Epithelial cell of esophagus (primary cell): ENCODE results near the gene DLGAP4.

Source experiments
- DNase-seq: peaks from one replicate; pipeline ENCODE4 v3.0.0; 2010; ENCODE audit warnings: low read depth
- H3K4me3 ChIP-seq: 2 replicates; pipeline ENCODE4 v1.5.1; 2011; ENCODE audit warnings: mild to moderate bottlenecking, low read length, control low read depth
- TF ChIP-seq, protein P1 (sequence below): IDR thresholded peaks from 2 replicates; pipeline ENCODE4 v1.5.1; 2011; ENCODE audit warnings: low read depth, mild to moderate bottlenecking, low read length, control low read depth, inconsistent platforms; ENCODE audit not compliant: insufficient read depth; ENCODE audit errors: missing control alignments

Gene DLGAP4

DNA sequence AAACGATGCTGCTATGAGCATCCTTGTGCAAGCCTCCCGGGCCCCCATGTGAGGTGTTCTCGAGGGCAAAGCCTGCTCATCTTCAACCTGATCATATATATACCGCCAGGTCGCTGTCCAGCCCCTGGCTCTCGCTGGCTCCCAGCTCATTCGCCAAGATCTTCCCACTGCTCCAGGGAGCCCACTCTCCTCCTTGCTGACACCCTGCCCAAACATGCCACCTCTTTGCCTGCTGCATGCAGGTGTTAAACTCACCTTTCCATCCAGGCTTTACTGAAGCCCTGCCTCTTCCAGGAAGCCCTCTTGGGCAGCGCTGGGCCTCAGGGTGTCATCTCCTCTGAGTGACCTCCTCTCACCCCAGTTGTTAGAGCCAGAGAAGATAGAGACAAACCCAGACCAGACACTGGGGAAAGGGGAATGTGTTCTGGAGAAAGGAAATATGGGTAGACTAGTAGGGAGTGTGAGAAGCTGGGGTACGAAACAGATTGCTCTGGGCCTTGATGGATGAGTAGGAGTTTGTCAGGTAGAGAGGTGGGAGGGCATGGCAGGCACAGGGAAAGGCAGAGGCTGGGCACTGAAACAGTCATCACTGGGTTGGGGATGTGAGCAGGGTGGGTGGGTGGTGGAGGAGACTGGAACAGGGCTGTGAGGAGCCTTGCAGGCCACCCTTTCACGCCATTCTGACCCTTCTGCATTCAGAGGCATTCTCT lies 1.2 kb upstream of the DLGAP4 start:
- no peak overlapping the region for H3K4me3 ChIP-seq
- DNase-seq: no peak
- TF ChIP-seq, protein P1, sequence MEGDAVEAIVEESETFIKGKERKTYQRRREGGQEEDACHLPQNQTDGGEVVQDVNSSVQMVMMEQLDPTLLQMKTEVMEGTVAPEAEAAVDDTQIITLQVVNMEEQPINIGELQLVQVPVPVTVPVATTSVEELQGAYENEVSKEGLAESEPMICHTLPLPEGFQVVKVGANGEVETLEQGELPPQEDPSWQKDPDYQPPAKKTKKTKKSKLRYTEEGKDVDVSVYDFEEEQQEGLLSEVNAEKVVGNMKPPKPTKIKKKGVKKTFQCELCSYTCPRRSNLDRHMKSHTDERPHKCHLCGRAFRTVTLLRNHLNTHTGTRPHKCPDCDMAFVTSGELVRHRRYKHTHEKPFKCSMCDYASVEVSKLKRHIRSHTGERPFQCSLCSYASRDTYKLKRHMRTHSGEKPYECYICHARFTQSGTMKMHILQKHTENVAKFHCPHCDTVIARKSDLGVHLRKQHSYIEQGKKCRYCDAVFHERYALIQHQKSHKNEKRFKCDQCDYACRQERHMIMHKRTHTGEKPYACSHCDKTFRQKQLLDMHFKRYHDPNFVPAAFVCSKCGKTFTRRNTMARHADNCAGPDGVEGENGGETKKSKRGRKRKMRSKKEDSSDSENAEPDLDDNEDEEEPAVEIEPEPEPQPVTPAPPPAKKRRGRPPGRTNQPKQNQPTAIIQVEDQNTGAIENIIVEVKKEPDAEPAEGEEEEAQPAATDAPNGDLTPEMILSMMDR: no peak

DNA sequence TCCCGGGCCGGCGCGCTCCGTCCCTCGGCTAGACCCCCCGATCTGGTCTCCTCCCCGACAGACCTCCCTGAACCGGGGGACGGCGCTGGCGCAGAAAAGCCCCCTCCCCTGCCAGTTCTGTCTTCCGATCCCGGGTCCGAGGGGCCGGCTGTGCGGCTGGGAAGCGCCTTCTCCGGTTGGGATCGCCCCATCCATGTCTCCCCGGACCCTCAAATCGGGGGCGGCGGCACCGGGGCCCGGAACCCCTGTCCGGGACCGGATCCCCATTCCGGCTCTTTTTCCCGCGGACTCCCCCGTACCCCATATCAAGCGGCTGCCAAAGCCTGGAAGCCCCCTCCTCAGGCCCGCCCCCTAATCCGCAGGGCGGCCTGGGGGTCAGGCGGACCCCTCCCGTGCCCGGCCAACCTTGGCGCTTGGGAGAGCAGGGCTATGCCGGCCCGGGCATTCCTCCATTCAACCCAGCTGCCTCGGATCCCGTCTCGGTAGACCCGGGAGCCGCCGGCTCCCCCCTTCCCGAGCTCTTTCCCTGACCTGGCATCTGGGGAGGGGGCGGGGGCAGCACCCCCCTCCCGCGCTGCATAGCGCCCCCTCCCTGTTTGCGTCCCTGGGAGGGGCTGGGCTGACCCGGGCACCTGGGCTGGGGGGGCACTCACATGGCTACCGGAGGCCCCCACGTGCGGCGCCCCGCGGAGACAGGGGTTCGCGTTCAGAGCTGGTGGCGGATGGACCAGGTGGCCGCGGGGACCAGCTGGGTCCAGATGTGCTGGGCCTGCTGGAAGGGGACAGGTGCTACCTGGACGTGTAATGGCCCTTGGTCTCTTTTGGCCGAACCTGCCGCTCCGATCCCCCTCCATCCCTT lies 643 bp downstream of the DLGAP4 start:
- no peak overlapping the region for H3K4me3 ChIP-seq
- TF ChIP-seq, protein P1: no peak
- DNase-seq: no peak

GRCh38 chr20:36307412-36308325 lies 1.5 kb downstream of the DLGAP4 start:
- TF ChIP-seq, protein P1: no peak
- H3K4me3 ChIP-seq: no peak overlapping the region
- no peak for DNase-seq

DNA sequence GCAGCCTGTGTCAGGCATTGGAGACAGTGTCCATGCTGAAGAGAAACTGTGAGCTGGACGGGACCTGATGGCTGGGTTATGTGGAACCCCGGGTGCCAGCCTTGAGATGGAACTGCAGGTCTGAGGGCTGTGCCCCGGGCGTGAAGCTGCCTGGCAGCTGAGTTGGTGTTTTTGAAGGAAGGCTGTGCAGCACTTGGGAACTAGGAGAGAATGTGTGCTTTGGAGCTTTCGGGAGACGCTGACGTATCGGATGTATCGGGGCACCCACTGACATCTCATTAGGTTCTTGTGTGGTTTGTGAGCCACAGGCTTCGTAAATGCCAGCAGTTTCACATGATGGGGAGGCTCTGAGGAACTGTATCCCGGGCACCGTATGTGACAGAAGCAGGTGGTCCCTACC lies 2.2 kb downstream of the DLGAP4 start:
- H3K4me3 ChIP-seq: no peak overlapping the region
- DNase-seq: no peak
- TF ChIP-seq, protein P1: no peak

DNA sequence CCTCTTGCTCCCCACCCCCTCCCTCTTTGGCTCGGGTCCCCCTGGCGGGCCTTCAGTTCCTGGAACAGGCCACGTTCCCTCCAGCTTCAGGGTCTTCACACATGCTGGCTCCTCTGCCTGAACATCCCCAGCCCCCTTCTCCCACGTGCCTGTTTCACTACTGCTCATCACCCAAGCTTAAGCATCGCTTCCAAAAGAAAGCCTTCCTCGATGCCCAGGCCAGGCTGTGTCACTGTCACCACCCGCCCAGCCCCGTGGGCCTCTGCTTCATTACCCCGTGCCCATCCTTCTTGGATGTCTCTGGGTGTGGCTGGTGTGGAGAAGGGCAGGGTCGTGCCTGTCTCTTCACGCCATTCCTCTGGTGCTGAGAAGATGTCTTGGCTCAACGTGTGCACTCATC lies 2.8 kb downstream of the DLGAP4 start:
- H3K4me3 ChIP-seq: no peak overlapping the region
- TF ChIP-seq, protein P1: no peak
- no peak for DNase-seq

DNA sequence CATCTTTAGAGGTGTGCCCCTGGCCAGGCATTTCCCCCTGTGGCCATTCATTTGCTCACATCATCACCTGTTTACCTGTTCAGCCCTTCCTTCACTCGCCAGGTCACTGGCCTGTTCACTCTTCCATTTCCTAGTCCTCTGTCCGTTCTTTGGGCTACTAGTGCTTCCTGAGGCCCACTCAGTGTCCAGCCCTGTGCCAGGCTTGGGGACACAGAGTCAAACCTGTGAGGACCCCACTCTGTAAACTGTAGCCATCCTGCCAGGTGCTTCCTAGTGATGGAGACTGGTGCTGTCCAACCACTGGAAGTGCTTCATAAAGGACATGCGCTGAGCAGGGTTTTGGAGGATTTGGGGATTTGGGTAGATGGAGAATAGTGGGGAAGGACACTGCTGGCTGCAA lies 3.5 kb downstream of the DLGAP4 start:
- TF ChIP-seq, protein P1: no peak
- no peak for DNase-seq
- H3K4me3 ChIP-seq: no peak overlapping the region
